Mammary epithelial cell (primary cell): ENCODE data around the gene UTS2B.

Experiments
- EZH2 ChIP-seq: IDR thresholded peaks from 2 replicates; pipeline ENCODE4 v1.6.1; 2012; ENCODE audit warnings: low read length, inconsistent platforms, borderline replicate concordance
- TF ChIP-seq, protein P1 (sequence below), 2 donors: IDR thresholded peaks in 1 of 2; conservative IDR thresholded peaks in 1 of 2; 2 replicates each; pipeline ENCODE4 v1.5.1; 2011 to 2012; ENCODE audit warnings: inconsistent platforms in 2 of 2, low read length in 2 of 2, mild to moderate bottlenecking in 2 of 2, control low read depth in 1 of 2, low read depth in 1 of 2; ENCODE audit not compliant: insufficient read depth in 1 of 2; ENCODE audit errors: extremely low read depth in 1 of 2

- TF ChIP-seq, protein P1, sequence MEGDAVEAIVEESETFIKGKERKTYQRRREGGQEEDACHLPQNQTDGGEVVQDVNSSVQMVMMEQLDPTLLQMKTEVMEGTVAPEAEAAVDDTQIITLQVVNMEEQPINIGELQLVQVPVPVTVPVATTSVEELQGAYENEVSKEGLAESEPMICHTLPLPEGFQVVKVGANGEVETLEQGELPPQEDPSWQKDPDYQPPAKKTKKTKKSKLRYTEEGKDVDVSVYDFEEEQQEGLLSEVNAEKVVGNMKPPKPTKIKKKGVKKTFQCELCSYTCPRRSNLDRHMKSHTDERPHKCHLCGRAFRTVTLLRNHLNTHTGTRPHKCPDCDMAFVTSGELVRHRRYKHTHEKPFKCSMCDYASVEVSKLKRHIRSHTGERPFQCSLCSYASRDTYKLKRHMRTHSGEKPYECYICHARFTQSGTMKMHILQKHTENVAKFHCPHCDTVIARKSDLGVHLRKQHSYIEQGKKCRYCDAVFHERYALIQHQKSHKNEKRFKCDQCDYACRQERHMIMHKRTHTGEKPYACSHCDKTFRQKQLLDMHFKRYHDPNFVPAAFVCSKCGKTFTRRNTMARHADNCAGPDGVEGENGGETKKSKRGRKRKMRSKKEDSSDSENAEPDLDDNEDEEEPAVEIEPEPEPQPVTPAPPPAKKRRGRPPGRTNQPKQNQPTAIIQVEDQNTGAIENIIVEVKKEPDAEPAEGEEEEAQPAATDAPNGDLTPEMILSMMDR (conservative IDR thresholded peaks at IDR 0.05 in 1 of 2, IDR thresholded peaks at IDR 0.05 in 1 of 2; ENCODE audit: extremely low read depth in 1 of 2, insufficient read depth in 1 of 2, low read depth in 1 of 2, low read length in 2 of 2), result no peak
- no peak for TF ChIP-seq EZH2
Observed at GRCh38 chr3:191294291-191294690, 36.0 kb downstream of the UTS2B start.
